Lower lobe of right lung (tissue), 2 donors: ENCODE data around the gene OSBPL3. TPM values are rescaled to one million over a fixed set of nuclear protein-coding genes. Genes with fewer than 3 reads are reported as not detected.

ENCODE experiments used
- ATAC-seq, 2 donors: fragments of 200-7000 bp; cut with Tn5 transposase; one replicate each; pipeline ENCODE4 v1.9.1; 2020 to 2022; ENCODE audit warnings: mild to moderate bottlenecking in 2 of 2, moderate library complexity in 2 of 2
- DNase-seq: peaks from one replicate; pipeline ENCODE4 v3.0.0-alpha.2; 2020
- H3K27ac ChIP-seq: fragments of 200-600 bp; one replicate; pipeline ENCODE4 v1.8.0; 2022
- H3K27me3 ChIP-seq: fragments of 200-600 bp; one replicate; pipeline ENCODE4 v1.8.0; 2022; ENCODE audit warnings: low read depth
- H3K36me3 ChIP-seq: fragments of 200-600 bp; one replicate; pipeline ENCODE4 v1.8.0; 2022; ENCODE audit warnings: mild to moderate bottlenecking
- H3K4me1 ChIP-seq: fragments of 200-600 bp; one replicate; pipeline ENCODE4 v1.8.0; 2022
- H3K4me3 ChIP-seq: fragments of 200-600 bp; one replicate; pipeline ENCODE4 v1.8.0; 2022; ENCODE audit warnings: mild to moderate bottlenecking
- H3K9me3 ChIP-seq: fragments of 200-600 bp; one replicate; pipeline ENCODE4 v1.8.0; 2022
- intact Hi-C: fragments of 100-400 bp; cut with DNase I; formaldehyde crosslinking; loops from one replicate; pipeline ENCODE4 v1.11.0; 2022
- total RNA-seq: library from RNA; stranded (reverse); fragmentation: NEBNext Ultra II Directional; extraction: Animal tissue kit (Norgen Biotek cat#: 25700); gene quantifications from one replicate; pipeline ENCODE4 v1.2.1, GENCODE V29; 2021
- TF ChIP-seq, protein P1 (sequence below): fragments of 200-600 bp; IDR thresholded peaks from one replicate; pipeline ENCODE4 v1.8.0; 2022; ENCODE audit warnings: antibody characterized with exemption, mild to moderate bottlenecking
- donor health status: DM: no; HTN: yes; CAD: no; lungs with severe emphysema.

Gene OSBPL3
- total RNA-seq, 1 donor from 2014 or later: 24.9 TPM

DNA sequence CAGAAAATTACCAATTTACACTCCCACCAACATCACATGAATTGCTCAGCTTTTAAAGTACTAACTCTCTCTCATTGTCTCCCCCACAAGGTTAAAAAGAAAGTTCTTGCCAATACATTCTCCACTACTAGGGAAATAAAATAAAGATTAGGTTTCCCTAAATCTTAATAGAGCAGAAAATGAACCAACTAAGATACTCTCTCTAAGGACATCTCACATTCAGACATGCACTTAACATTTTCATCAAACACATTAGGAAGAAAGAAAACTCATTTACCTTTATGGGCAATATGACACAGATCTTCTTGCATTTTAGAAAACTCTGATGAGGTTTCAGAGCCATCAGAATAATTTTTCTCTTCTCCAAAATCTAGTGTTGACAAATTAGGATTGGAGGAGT lies 118.6 kb downstream of the OSBPL3 start:
- intact Hi-C loops: no loop called here
- H3K27ac ChIP-seq: no peak overlapping the region
- no peaks in the 10 kb centered on the region for H3K27me3 ChIP-seq
- H3K4me3 ChIP-seq: no peak overlapping the region
- no peak for DNase-seq
- peaks cover 19% of the 10 kb centered on the region for H3K36me3 ChIP-seq
- H3K9me3 ChIP-seq: no peaks in the 10 kb centered on the region
- ATAC-seq: no peak
- H3K4me1 ChIP-seq: no peaks in the 10 kb centered on the region
- TF ChIP-seq, protein P1, sequence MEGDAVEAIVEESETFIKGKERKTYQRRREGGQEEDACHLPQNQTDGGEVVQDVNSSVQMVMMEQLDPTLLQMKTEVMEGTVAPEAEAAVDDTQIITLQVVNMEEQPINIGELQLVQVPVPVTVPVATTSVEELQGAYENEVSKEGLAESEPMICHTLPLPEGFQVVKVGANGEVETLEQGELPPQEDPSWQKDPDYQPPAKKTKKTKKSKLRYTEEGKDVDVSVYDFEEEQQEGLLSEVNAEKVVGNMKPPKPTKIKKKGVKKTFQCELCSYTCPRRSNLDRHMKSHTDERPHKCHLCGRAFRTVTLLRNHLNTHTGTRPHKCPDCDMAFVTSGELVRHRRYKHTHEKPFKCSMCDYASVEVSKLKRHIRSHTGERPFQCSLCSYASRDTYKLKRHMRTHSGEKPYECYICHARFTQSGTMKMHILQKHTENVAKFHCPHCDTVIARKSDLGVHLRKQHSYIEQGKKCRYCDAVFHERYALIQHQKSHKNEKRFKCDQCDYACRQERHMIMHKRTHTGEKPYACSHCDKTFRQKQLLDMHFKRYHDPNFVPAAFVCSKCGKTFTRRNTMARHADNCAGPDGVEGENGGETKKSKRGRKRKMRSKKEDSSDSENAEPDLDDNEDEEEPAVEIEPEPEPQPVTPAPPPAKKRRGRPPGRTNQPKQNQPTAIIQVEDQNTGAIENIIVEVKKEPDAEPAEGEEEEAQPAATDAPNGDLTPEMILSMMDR: no peak

DNA sequence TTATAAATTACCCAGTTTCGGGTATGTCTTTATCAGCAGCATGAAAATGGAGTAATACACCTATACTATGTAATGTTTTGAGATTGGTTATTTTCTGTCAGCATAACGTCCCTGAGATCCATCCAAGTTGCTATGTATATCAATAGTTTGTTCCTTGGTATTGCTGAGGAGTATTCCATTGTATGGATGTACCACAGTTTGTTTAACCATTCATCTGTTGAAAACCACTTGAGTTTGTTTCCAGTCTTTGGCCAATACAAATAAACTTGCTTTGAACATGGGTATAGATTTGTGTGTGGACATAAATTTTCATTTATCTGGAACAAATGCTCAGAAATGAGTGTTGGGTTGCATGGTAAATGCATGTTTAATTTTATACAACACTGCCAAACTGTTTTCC lies 119.4 kb downstream of the OSBPL3 start:
- Histone ChIP-seq H3K4me3 (no peak overlapping the region), H3K27me3 (no peaks in the 10 kb centered on the region), H3K36me3 (peaks cover 19% of the 10 kb centered on the region), H3K27ac (no peak overlapping the region), H3K4me1 (no peaks in the 10 kb centered on the region), H3K9me3 (no peaks in the 10 kb centered on the region)
- TF ChIP-seq, protein P1: no peak
- ATAC-seq (no peak), DNase-seq (no peak)
- intact Hi-C loops: no loop called here

- DNase-seq: no peak
- intact Hi-C loops: no loop called here
- Histone ChIP-seq H3K27me3 (no peaks in the 10 kb centered on the region), H3K36me3 (peaks cover 13% of the 10 kb centered on the region), H3K4me1 (no peaks in the 10 kb centered on the region), H3K27ac (no peak overlapping the region), H3K4me3 (no peak overlapping the region), H3K9me3 (no peaks in the 10 kb centered on the region)
- ATAC-seq: no peak
- TF ChIP-seq, protein P1: no peak
Measured at GRCh38 chr7:24858108-24858977, 121.6 kb downstream of the OSBPL3 start.

DNA sequence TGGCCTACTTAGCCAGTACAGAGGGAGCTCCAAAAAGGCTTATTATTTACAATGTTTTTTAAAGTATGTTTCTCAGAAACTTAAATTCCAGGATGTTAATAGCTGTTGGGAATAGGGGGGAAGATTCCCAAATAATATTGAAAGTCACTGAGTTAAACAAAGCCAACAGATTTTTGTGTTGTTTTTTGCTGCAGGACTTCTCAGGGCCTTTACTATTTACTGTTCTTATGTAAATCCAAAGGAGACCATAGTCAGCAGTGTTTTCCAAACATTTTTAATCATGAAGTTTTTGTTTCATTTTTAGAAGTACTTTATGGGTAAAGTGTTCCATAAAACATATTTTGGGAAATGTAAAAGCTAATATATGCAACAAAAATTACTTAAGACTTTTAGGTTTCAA lies 122.4 kb downstream of the OSBPL3 start:
- H3K4me3 ChIP-seq: no peak overlapping the region
- peaks cover 9% of the 10 kb centered on the region for H3K36me3 ChIP-seq
- no peaks in the 10 kb centered on the region for H3K4me1 ChIP-seq
- H3K9me3 ChIP-seq: no peaks in the 10 kb centered on the region
- no peak overlapping the region for H3K27ac ChIP-seq
- no peak for ATAC-seq
- intact Hi-C loops: no loop called here
- DNase-seq: no peak
- TF ChIP-seq, protein P1: no peak
- H3K27me3 ChIP-seq: no peaks in the 10 kb centered on the region

- intact Hi-C loops: no loop called here
- no peaks in the 10 kb centered on the region for H3K27me3 ChIP-seq
- H3K4me3 ChIP-seq: no peak overlapping the region
- H3K4me1 ChIP-seq: no peaks in the 10 kb centered on the region
- no peak for ATAC-seq
- no peak overlapping the region for H3K27ac ChIP-seq
- TF ChIP-seq, protein P1: no peak
- DNase-seq: no peak
- peaks cover 9% of the 10 kb centered on the region for H3K36me3 ChIP-seq
- H3K9me3 ChIP-seq: no peaks in the 10 kb centered on the region
Measured at GRCh38 chr7:24854866-24855265, 125.1 kb downstream of the OSBPL3 start.
